ENCODE measurements around the gene TLE3.

Gene TLE3

GRCh38 chr15:70047386-70048197 lies 50.1 kb downstream of the TLE3 start:
- no peak for DNase-seq

GRCh38 chr15:70046679-70047369 lies 50.9 kb downstream of the TLE3 start:
- no peak for DNase-seq

GRCh38 chr15:70045045-70045444 lies 52.7 kb downstream of the TLE3 start:
- DNase-seq = no peak

- DNase-seq = no peak
Measured at GRCh38 chr15:70044168-70044567, 53.5 kb downstream of the TLE3 start.

GRCh38 chr15:70043590-70043989 lies 54.1 kb downstream of the TLE3 start:
- DNase-seq = no peak

GRCh38 chr15:70042553-70043214 lies 55.0 kb downstream of the TLE3 start:
- DNase-seq = no peak

- DNase-seq = no peak
Measured at GRCh38 chr15:70039917-70040316, 57.8 kb downstream of the TLE3 start.

GRCh38 chr15:70038730-70039392 lies 58.9 kb downstream of the TLE3 start:
- no peak for DNase-seq

- no peak for DNase-seq
Measured at GRCh38 chr15:70037292-70037640, 60.5 kb downstream of the TLE3 start.

GRCh38 chr15:70036585-70037291 lies 61.0 kb downstream of the TLE3 start:
- DNase-seq = no peak

- DNase-seq = no peak
Measured at GRCh38 chr15:70035719-70036077, 62.0 kb downstream of the TLE3 start.

GRCh38 chr15:70035051-70035718 lies 62.5 kb downstream of the TLE3 start:
- no peak for DNase-seq

GRCh38 chr15:70034596-70034995 lies 63.1 kb downstream of the TLE3 start:
- no peak for DNase-seq

- no peak for DNase-seq
Measured at GRCh38 chr15:70034141-70034540, 63.6 kb downstream of the TLE3 start.

GRCh38 chr15:70033529-70034140 lies 64.1 kb downstream of the TLE3 start:
- DNase-seq = no peak

- DNase-seq = no peak
Measured at GRCh38 chr15:70033109-70033508, 64.6 kb downstream of the TLE3 start.

- DNase-seq = no peak
Measured at GRCh38 chr15:70032509-70032908, 65.2 kb downstream of the TLE3 start.

GRCh38 chr15:70031713-70032112 lies 66.0 kb downstream of the TLE3 start:
- no peak for DNase-seq

GRCh38 chr15:70031261-70031660 lies 66.5 kb downstream of the TLE3 start:
- DNase-seq = no peak

- no peak for DNase-seq
Measured at GRCh38 chr15:70030851-70031250, 66.9 kb downstream of the TLE3 start.

- DNase-seq = no peak
Measured at GRCh38 chr15:70029297-70029701, 68.4 kb downstream of the TLE3 start.

- no peak for DNase-seq
Measured at GRCh38 chr15:70027518-70027917, 70.2 kb downstream of the TLE3 start.

All from NCI-H446 treated with DMSO at 0.1 percent for 48 hours (cell line).